K562 (cell line): ENCODE measurements around the gene CCDC124. TPM values are rescaled to one million over a fixed set of nuclear protein-coding genes. Genes with fewer than 3 reads are reported as not detected.

ENCODE experiments used
- BACH1 ChIP-seq: fragments of 200-800 bp; sonication (Bioruptor generic); IDR thresholded peaks from 2 replicates; pipeline ENCODE4 v1.6.1; 2016; ENCODE audit warnings: missing genetic modification characterization, missing compliant biosample characterization
- BRCA1 ChIP-seq, 2 experiments: fragments of 450-650 bp in 1 of 2; sonication (generic) in 1 of 2; formaldehyde crosslinking in 1 of 2; IDR thresholded peaks; 2 replicates each; pipeline versions ENCODE4 v1.5.0 to v1.6.1; 2017 to 2020; ENCODE audit warnings: mild to moderate bottlenecking in 1 of 2, missing genetic modification reagents in 1 of 2
- DACH1 ChIP-seq: fragments of 450-650 bp; IDR thresholded peaks from 2 replicates; pipeline ENCODE4 v1.6.1; 2018; ENCODE audit not compliant: partially characterized antibody
- ELF1 ChIP-seq: fragments of 200-800 bp; sonication (Bioruptor generic); IDR thresholded peaks from 2 replicates; pipeline ENCODE4 v1.6.1; 2016; ENCODE audit warnings: missing genetic modification characterization, missing compliant biosample characterization
- HNRNPUL1 ChIP-seq: fragments of 200-400 bp; formaldehyde crosslinking; IDR thresholded peaks from 2 replicates; pipeline ENCODE4 v1.6.1; 2017; ENCODE audit warnings: low read length
- KHSRP ChIP-seq: fragments of 450-650 bp; IDR thresholded peaks from 2 replicates; pipeline ENCODE4 v1.6.1; 2017
- MTA1 ChIP-seq: fragments of 450-650 bp; IDR thresholded peaks from 2 replicates; pipeline ENCODE4 v1.6.1; 2017; ENCODE audit warnings: borderline replicate concordance
- NCOA4 ChIP-seq: fragments of 450-650 bp; IDR thresholded peaks from 2 replicates; pipeline ENCODE4 v1.6.1; 2018; ENCODE audit warnings: mild to moderate bottlenecking; ENCODE audit not compliant: partially characterized antibody
- NONO ChIP-seq, 2 experiments: fragments of 200-400 bp in 1 of 2; fragments of 450-650 bp in 1 of 2; formaldehyde crosslinking in 1 of 2; IDR thresholded peaks; 2 replicates each; pipeline ENCODE4 v1.6.1; 2017; ENCODE audit warnings: low read depth in 2 of 2, mild to moderate bottlenecking in 2 of 2, moderate library complexity in 2 of 2, low read length in 1 of 2
- RBM22 ChIP-seq: fragments of 200-400 bp; formaldehyde crosslinking; IDR thresholded peaks from 2 replicates; pipeline ENCODE4 v1.6.1; 2018; ENCODE audit warnings: low read length, low read depth; ENCODE audit not compliant: poor library complexity, severe bottlenecking
- STAT5A ChIP-seq: IDR thresholded peaks from 2 replicates; pipeline ENCODE4 v1.6.1; 2012; ENCODE audit warnings: low read length, inconsistent platforms, borderline replicate concordance
- TAF1 ChIP-seq: IDR thresholded peaks from 2 replicates; pipeline ENCODE4 v1.6.1; 2011; ENCODE audit warnings: mild to moderate bottlenecking, low read length, moderate library complexity; ENCODE audit not compliant: insufficient read depth, control insufficient read depth, severe bottlenecking; ENCODE audit errors: extremely low read depth
- TCF3 ChIP-seq: sonication (generic); formaldehyde crosslinking; IDR thresholded peaks from 2 replicates; pipeline ENCODE4 v1.4.0; 2020; ENCODE audit warnings: mild to moderate bottlenecking, missing genetic modification reagents
- TCF7 ChIP-seq: sonication (generic); IDR thresholded peaks from 2 replicates; pipeline ENCODE4 v1.6.1; 2016; ENCODE audit warnings: antibody characterized with exemption, borderline replicate concordance
- ZNF347 ChIP-seq: fragments of 450-650 bp; formaldehyde crosslinking; IDR thresholded peaks from 2 replicates; pipeline ENCODE4 v1.4.0; 2020; ENCODE audit warnings: low read depth, mild to moderate bottlenecking, moderate library complexity
- polyA plus RNA-seq, 8 experiments: library from polyadenylated mRNA; depleted of rRNA in 4 of 8; stranded (reverse) in 5 of 8; unstranded in 3 of 8; fragments of >200 nt; fragmentation: Nextera tagmentation in 2 of 8; fragmentation: Illumina TruSeq in 1 of 8; extraction: Ambion mirVana in 2 of 8; extraction: Trizol in 1 of 8; gene quantifications; 2 replicates each; pipeline versions ENCODE4 v1.2.1 to v1.2.3, GENCODE V29; 2011 to 2014; ENCODE audit warnings: inconsistent platforms in 1 of 8, missing spikeins in 1 of 8
- total RNA-seq, 7 experiments: library from RNA; depleted of rRNA in 6 of 7; stranded (reverse); fragments of >200 nt in 6 of 7; fragmentation: Illumina TruSeq in 2 of 7; extraction: Trizol in 2 of 7; gene quantifications; 2 replicates each; pipeline versions ENCODE4 v1.2.1 to v1.2.3, GENCODE V29; 2011 to 2021; ENCODE audit warnings: low replicate concordance in 1 of 7
- TF ChIP-seq, protein P1 (sequence below): fragments of 250-450 bp; sonication (Bioruptor Pico); IDR thresholded peaks from 2 replicates; pipeline ENCODE4 v1.4.0; 2020
- TF ChIP-seq, protein P2 (sequence below): sonication (generic); formaldehyde crosslinking; IDR thresholded peaks from 2 replicates; pipeline ENCODE4 v1.4.0; 2020; ENCODE audit warnings: mild to moderate bottlenecking, missing genetic modification reagents
- TF ChIP-seq, protein P3 (sequence below): fragments of 450-650 bp; formaldehyde crosslinking; IDR thresholded peaks from 2 replicates; pipeline ENCODE4 v1.4.0; 2020; ENCODE audit warnings: mild to moderate bottlenecking, moderate library complexity
- TF ChIP-seq, protein P4 (sequence below): fragments of 450-650 bp; formaldehyde crosslinking; IDR thresholded peaks from 2 replicates; pipeline ENCODE4 v1.4.0; 2020; ENCODE audit warnings: mild to moderate bottlenecking, moderate library complexity
- TF ChIP-seq, protein P5 (sequence below): sonication (generic); formaldehyde crosslinking; IDR thresholded peaks from 2 replicates; pipeline ENCODE4 v1.8.0; 2022; ENCODE audit warnings: mild to moderate bottlenecking, missing genetic modification reagents

CCDC124 gene
- total and polyA plus RNA-seq, 9 of the 15 experiments (the other 6 are each of a cell fraction or from before 2014, with no cell fraction given) = 5.8 to 234 (median 40.1) TPM

DNA sequence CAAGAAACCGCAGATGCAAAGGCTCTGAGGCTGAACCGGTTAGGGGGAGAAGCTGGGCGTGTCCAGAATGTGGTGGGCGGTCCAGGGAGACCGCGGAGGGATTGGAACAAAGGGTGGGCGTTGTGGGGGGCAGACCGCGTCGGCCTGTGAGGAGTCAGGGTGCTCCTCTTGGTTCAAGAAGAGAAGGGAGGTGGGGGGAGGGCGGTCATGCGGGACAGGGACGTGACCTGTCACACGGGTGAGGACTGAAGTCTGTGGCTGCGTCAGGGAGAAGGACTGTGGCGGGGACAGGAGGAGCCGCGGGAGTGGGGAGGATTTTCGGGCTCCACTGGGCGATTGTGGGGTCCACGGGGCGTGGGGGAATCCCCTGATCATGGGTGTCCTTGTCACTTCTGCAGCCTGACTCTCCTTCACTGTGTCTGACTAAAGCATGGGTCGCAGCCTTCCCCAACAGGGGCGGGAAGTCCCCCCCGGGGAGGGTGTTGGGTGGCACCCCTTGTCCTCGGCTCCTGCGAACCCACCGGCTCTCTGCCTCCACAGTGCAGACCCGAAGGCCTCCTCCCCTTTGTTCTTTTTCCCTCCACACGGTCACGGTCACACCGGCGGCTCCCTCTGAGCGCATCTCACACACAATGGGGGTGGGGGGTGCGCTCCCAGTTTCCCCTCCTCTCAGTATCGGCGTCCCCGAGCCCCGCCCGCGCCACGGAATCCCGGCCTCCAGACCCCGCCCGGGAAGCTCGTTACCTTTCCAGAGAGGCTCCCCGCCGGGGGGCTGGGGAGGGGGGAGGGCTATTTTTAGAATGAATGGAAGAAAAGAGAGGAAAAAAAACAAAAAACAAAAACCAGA lies 17.7 kb downstream of the CCDC124 start (continued):
- TF ChIP-seq, protein P1, sequence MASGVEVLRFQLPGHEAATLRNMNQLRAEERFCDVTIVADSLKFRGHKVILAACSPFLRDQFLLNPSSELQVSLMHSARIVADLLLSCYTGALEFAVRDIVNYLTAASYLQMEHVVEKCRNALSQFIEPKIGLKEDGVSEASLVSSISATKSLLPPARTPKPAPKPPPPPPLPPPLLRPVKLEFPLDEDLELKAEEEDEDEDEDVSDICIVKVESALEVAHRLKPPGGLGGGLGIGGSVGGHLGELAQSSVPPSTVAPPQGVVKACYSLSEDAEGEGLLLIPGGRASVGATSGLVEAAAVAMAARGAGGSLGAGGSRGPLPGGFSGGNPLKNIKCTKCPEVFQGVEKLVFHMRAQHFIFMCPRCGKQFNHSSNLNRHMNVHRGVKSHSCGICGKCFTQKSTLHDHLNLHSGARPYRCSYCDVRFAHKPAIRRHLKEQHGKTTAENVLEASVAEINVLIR (CRISPR knock-in tag) = no peak
- TF ChIP-seq RBM22 = no peak
- no peak for TF ChIP-seq BRCA1 (IDR thresholded peaks at IDR 0.05)
- no peak for TF ChIP-seq BRCA1 (CRISPR knock-in tag; IDR thresholded peaks at IDR 0.05)
- TF ChIP-seq TCF3 (CRISPR knock-in tag) = no peak
- TF ChIP-seq ELF1 = no peak
- no peak for TF ChIP-seq BACH1
- TF ChIP-seq NONO (IDR thresholded peaks at IDR 0.05; ENCODE audit: low read depth in 2 of 2, low read length in 1 of 2) = no peak
- no peak for TF ChIP-seq DACH1
- TF ChIP-seq, protein P2, sequence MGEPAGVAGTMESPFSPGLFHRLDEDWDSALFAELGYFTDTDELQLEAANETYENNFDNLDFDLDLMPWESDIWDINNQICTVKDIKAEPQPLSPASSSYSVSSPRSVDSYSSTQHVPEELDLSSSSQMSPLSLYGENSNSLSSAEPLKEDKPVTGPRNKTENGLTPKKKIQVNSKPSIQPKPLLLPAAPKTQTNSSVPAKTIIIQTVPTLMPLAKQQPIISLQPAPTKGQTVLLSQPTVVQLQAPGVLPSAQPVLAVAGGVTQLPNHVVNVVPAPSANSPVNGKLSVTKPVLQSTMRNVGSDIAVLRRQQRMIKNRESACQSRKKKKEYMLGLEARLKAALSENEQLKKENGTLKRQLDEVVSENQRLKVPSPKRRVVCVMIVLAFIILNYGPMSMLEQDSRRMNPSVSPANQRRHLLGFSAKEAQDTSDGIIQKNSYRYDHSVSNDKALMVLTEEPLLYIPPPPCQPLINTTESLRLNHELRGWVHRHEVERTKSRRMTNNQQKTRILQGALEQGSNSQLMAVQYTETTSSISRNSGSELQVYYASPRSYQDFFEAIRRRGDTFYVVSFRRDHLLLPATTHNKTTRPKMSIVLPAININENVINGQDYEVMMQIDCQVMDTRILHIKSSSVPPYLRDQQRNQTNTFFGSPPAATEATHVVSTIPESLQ (CRISPR knock-in tag) = 0 out of 2 replicates have a peak, but pooled peaks have one; percentile 61
- TF ChIP-seq NCOA4 = no peak
- TF ChIP-seq STAT5A = no peak
- TF ChIP-seq, protein P3, sequence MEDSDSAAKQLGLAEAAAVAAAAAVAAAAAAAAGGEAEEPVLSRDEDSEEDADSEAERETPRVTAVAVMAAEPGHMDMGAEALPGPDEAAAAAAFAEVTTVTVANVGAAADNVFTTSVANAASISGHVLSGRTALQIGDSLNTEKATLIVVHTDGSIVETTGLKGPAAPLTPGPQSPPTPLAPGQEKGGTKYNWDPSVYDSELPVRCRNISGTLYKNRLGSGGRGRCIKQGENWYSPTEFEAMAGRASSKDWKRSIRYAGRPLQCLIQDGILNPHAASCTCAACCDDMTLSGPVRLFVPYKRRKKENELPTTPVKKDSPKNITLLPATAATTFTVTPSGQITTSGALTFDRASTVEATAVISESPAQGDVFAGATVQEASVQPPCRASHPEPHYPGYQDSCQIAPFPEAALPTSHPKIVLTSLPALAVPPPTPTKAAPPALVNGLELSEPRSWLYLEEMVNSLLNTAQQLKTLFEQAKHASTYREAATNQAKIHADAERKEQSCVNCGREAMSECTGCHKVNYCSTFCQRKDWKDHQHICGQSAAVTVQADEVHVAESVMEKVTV (CRISPR knock-in tag) = no peak
- TF ChIP-seq, protein P4, sequence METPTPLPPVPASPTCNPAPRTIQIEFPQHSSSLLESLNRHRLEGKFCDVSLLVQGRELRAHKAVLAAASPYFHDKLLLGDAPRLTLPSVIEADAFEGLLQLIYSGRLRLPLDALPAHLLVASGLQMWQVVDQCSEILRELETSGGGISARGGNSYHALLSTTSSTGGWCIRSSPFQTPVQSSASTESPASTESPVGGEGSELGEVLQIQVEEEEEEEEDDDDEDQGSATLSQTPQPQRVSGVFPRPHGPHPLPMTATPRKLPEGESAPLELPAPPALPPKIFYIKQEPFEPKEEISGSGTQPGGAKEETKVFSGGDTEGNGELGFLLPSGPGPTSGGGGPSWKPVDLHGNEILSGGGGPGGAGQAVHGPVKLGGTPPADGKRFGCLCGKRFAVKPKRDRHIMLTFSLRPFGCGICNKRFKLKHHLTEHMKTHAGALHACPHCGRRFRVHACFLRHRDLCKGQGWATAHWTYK (CRISPR knock-in tag) = peak; percentile 40; the same call in 1 of the 2 replicates
- TF ChIP-seq TAF1 = no peak
- no peak for TF ChIP-seq ZNF347 (CRISPR knock-in tag)
- TF ChIP-seq MTA1 = 0 out of 2 replicates have a peak, but pooled peaks have one; percentile 39
- no peak for TF ChIP-seq HNRNPUL1
- no peak for TF ChIP-seq TCF7
- TF ChIP-seq, protein P5, sequence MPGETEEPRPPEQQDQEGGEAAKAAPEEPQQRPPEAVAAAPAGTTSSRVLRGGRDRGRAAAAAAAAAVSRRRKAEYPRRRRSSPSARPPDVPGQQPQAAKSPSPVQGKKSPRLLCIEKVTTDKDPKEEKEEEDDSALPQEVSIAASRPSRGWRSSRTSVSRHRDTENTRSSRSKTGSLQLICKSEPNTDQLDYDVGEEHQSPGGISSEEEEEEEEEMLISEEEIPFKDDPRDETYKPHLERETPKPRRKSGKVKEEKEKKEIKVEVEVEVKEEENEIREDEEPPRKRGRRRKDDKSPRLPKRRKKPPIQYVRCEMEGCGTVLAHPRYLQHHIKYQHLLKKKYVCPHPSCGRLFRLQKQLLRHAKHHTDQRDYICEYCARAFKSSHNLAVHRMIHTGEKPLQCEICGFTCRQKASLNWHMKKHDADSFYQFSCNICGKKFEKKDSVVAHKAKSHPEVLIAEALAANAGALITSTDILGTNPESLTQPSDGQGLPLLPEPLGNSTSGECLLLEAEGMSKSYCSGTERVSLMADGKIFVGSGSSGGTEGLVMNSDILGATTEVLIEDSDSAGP (CRISPR knock-in tag) = no peak
- TF ChIP-seq KHSRP = no peak
